HCT116 (cell line): ENCODE measurements around the gene BCL11A.

ENCODE experiments used
- EGR1 ChIP-seq: IDR thresholded peaks from 2 replicates; pipeline ENCODE4 v1.6.1; 2012; ENCODE audit warnings: low read depth
- EZH2 ChIP-seq: fragments of 200-600 bp; sonication (generic); IDR thresholded peaks from 2 replicates; pipeline ENCODE4 v1.6.1; 2017; ENCODE audit warnings: antibody characterized with exemption, mixed run types
- EZH2phosphoT487 ChIP-seq: fragments of 200-600 bp; IDR thresholded peaks from 2 replicates; pipeline ENCODE4 v1.6.1; 2018; ENCODE audit warnings: antibody characterized with exemption, borderline replicate concordance
- JUND ChIP-seq: IDR thresholded peaks from 2 replicates; pipeline ENCODE4 v1.6.1; 2012
- POLR2A ChIP-seq: IDR thresholded peaks from 2 replicates; pipeline ENCODE4 v1.7.0; 2011; ENCODE audit warnings: borderline replicate concordance; ENCODE audit not compliant: insufficient read depth, insufficient read length; ENCODE audit errors: extremely low read depth
- RAD21 ChIP-seq: IDR thresholded peaks from 2 replicates; pipeline ENCODE4 v1.6.1; 2012; ENCODE audit warnings: low read depth, mild to moderate bottlenecking
- REST ChIP-seq: IDR thresholded peaks from 2 replicates; pipeline ENCODE4 v1.6.1; 2012; ENCODE audit warnings: low read depth
- SIN3A ChIP-seq: IDR thresholded peaks from 2 replicates; pipeline ENCODE4 v1.6.1; 2012; ENCODE audit warnings: low read depth
- SRF ChIP-seq: IDR thresholded peaks from 2 replicates; pipeline ENCODE4 v1.6.1; 2012; ENCODE audit warnings: low read depth
- TCF7L2 ChIP-seq: IDR thresholded peaks from 2 replicates; pipeline ENCODE4 v1.7.0; 2011; ENCODE audit warnings: borderline replicate concordance, inconsistent platforms; ENCODE audit not compliant: insufficient read depth, insufficient read length; ENCODE audit errors: extremely low read depth
- YY1 ChIP-seq: IDR thresholded peaks from 2 replicates; pipeline ENCODE4 v1.6.1; 2011; ENCODE audit warnings: low read length, low read depth, moderate library complexity, mild to moderate bottlenecking; ENCODE audit not compliant: insufficient replicate concordance; ENCODE audit errors: extremely low read depth
- TF ChIP-seq, protein P1 (sequence below), 3 experiments: fragments of 200-600 bp in 1 of 3; sonication (generic) in 1 of 3; IDR thresholded peaks in 2 of 3; conservative IDR thresholded peaks in 1 of 3; 2 replicates each; pipeline ENCODE4 v1.5.1; 2012 to 2017; ENCODE audit warnings: low read depth in 2 of 3, low read length in 2 of 3, antibody characterized with exemption in 1 of 3, borderline replicate concordance in 1 of 3, control low read depth in 1 of 3, mild to moderate bottlenecking in 1 of 3, mixed read lengths in 1 of 3, mixed run types in 1 of 3, moderate library complexity in 1 of 3; ENCODE audit not compliant: insufficient read depth in 1 of 3

DNA sequence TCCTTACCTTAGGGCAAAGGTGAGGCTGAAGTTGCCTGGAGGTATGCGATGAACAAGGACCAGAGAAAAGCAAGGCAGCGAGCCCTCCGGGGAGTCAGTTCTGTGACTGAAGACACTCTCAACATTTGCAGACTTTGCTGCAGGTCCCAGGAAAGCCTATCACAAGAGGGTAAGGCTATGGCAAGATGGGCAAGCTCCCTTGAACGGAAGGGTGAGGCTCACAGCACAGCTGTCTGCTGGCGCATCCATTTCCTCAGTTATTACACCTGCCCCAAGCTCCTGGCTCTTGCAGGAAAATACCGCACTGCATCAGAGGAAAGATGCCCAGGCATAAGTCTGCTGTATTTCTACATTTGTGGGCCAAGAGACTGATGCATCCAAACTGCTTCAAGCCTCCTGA lies 141.4 kb downstream of the BCL11A start:
- TF ChIP-seq YY1 (no peak), EZH2phosphoT487 (no peak), RAD21 (no peak), EGR1 (no peak), EZH2 (no peak), POLR2A (no peak), SRF (no peak), TCF7L2 (no peak), JUND (no peak), SIN3A (no peak), REST (no peak)
- TF ChIP-seq, protein P1, sequence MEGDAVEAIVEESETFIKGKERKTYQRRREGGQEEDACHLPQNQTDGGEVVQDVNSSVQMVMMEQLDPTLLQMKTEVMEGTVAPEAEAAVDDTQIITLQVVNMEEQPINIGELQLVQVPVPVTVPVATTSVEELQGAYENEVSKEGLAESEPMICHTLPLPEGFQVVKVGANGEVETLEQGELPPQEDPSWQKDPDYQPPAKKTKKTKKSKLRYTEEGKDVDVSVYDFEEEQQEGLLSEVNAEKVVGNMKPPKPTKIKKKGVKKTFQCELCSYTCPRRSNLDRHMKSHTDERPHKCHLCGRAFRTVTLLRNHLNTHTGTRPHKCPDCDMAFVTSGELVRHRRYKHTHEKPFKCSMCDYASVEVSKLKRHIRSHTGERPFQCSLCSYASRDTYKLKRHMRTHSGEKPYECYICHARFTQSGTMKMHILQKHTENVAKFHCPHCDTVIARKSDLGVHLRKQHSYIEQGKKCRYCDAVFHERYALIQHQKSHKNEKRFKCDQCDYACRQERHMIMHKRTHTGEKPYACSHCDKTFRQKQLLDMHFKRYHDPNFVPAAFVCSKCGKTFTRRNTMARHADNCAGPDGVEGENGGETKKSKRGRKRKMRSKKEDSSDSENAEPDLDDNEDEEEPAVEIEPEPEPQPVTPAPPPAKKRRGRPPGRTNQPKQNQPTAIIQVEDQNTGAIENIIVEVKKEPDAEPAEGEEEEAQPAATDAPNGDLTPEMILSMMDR (IDR thresholded peaks at IDR 0.05 in 2 of 3, conservative IDR thresholded peaks at IDR 0.05 in 1 of 3; ENCODE audit: borderline replicate concordance in 1 of 3, insufficient read depth in 1 of 3, low read depth in 2 of 3, low read length in 2 of 3): no peak
